EH (cell line): ENCODE results near the gene LDB3.

Source experiments
- DNase-seq: peaks from one replicate; pipeline ENCODE4 v3.0.0-alpha.2; 2015; ENCODE audit warnings: low read depth

LDB3 gene

GRCh38 chr10:86664341-86665217, 3.7 kb upstream of the LDB3 start:
- peak; percentile 30 for DNase-seq

GRCh38 chr10:86665218-86665607, 3.1 kb upstream of the LDB3 start:
- peak; percentile 34 for DNase-seq

- no peak for DNase-seq
Measured at GRCh38 chr10:86665868-86666267, 2.4 kb upstream of the LDB3 start.

- no peak for DNase-seq
Measured at GRCh38 chr10:86666538-86666937, 1.8 kb upstream of the LDB3 start.

GRCh38 chr10:86667421-86668181, 710 bp upstream of the LDB3 start:
- DNase-seq: no peak

- DNase-seq: no peak
Measured at GRCh38 chr10:86670290-86670811, 2.0 kb downstream of the LDB3 start.

GRCh38 chr10:86670876-86671275, 2.6 kb downstream of the LDB3 start:
- DNase-seq: no peak

GRCh38 chr10:86671419-86671818, 3.1 kb downstream of the LDB3 start:
- DNase-seq: no peak

- peak; percentile 22 for DNase-seq
Measured at GRCh38 chr10:86671985-86672710, 3.8 kb downstream of the LDB3 start.

GRCh38 chr10:86673216-86673826, 5.0 kb downstream of the LDB3 start:
- DNase-seq: no peak

GRCh38 chr10:86673827-86674581, 5.7 kb downstream of the LDB3 start:
- no peak for DNase-seq

GRCh38 chr10:86674912-86675311, 6.6 kb downstream of the LDB3 start:
- DNase-seq: no peak

GRCh38 chr10:86677374-86677773, 9.1 kb downstream of the LDB3 start:
- DNase-seq: no peak

- no peak for DNase-seq
Measured at GRCh38 chr10:86678999-86679792, 10.9 kb downstream of the LDB3 start.

GRCh38 chr10:86681047-86681446, 12.7 kb downstream of the LDB3 start:
- DNase-seq: no peak

GRCh38 chr10:86681722-86682386, 13.5 kb downstream of the LDB3 start:
- no peak for DNase-seq

- DNase-seq: no peak
Measured at GRCh38 chr10:86682675-86683074, 14.4 kb downstream of the LDB3 start.

- DNase-seq: peak; percentile 83
Measured at GRCh38 chr10:86684331-86685097, 16.2 kb downstream of the LDB3 start.

- DNase-seq: no peak
Measured at GRCh38 chr10:86685416-86685815, 17.1 kb downstream of the LDB3 start.
